IPS-NIHi11 (cell line): ENCODE results near the gene XRCC6.
"Not testable (repeated sequence)": the region's sequence is repeated elsewhere in the genome, so short reads cannot be mapped to it uniquely, and the experiment has no call there.

Experiments used
- DNase-seq: peaks from one replicate; pipeline ENCODE4 v3.0.0; 2012; ENCODE audit warnings: mixed read lengths, low spot score

The XRCC6 gene

DNA sequence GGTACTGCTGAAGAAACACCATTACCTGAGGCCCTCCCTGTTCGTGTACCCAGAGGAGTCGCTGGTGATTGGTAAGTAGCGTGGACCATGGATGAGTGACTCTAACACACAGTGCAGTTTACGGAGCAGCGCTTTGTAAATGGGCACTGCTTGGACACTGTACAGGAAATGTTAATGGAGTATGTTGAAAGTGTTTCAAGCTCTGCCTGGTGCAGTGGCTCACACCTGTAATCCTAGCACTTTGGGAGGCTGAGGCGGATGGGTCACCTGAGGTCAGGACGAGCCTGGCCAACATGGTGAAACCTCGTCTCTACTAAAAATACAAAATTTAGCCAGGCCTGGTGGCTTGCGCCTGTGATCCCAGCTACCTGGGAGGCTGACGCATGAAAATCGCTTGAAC is 29.7 kb downstream of the XRCC6 start:
- DNase-seq, result no peak

DNA sequence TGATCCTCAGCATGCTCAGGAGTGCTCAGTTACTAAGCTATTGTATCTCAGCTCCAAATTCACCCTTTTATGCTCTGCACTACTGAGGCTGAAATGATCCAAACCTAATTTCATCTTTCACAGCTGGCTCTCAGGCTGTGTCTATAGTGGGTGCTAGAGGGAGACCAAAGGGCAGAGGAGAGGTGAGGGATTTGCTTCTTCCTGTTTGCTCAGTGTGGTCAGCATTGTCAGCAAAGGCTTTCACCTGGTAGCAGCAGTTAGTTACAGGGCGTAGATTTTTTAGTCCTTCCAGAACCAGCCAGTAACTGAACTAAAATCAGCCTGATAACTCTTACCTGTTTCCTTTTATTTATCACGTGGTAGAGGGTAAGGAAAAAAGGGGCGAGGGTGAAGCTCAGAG is 33.2 kb downstream of the XRCC6 start:
- no peak for DNase-seq

DNA sequence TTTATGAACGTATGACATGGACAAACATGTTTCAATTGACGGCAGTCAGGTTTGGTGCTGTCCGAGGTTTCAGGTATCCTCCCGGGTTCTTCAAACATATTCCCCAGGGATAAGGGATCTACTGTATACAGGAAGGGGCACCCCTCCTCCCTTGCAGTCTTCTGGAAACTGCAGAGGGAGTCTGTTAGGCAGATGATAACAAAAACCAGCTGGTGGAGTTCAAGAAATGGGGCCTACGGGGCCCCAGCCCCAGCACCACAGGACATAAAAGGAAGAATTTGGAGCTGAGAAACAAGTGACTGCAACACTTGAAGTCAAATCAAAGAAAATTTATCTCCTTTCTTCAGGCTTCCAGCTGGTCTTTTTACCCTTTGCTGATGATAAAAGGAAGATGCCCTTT is 35.5 kb downstream of the XRCC6 start:
- no peak for DNase-seq

DNA sequence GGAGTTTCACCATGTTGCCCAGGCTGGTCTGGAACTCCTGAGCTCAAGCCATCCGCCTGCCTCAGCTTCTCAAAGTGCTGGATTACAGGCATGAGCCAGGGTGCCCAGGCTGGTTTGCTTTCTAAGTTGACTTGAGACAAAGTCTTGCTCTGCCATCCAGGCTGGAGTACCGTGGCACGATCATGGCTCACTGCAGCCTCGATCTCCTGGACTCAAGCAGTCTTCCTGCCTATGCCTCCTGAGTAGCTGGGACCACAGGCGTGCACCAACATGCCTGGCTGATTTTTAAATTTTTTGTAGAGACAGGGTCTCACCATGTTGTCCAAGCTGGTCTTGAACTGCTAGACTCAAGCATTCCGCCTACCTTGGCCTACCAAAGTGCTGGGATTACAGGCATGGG is 36.6 kb downstream of the XRCC6 start:
- no peak for DNase-seq

DNA sequence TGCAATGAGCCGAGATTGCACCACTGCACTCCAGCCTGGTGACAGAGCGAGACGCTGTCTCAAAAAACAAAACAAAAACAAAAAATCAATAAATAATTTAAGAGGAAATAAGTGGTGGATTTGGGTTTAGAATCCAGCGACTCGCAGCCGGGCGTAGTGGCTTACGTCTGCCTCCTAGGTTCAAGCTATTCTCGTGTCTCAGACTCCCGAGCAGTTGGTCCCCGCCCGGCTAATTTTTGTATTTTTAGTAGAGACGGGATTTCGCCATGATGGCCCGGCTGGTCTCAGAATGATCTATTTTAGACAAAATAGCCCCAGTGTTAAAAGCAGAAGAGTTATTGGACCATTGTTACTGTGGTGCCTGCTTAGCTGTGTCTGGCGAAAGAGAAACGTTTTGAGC is 37.8 kb downstream of the XRCC6 start:
- DNase-seq, result no peak

DNA sequence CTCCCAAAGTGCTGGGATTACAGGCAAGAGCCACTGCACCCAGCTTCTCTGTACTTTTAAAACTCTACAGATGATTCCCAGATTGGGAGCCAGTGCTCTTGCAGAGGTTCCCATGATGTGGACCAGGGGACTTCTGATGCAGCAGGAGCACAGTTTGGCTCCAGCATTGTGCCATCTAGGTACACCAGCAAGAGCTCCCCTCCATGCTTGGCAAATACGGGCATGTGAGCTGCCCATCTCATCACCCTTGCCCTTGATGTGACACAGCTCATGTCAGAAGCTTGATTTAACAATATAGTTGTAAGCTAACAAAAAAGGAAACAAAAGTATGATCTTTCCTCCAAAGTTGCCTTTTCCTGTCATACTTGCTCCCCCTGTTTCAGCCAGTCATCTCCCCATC is 38.8 kb downstream of the XRCC6 start:
- DNase-seq, result no peak

DNA sequence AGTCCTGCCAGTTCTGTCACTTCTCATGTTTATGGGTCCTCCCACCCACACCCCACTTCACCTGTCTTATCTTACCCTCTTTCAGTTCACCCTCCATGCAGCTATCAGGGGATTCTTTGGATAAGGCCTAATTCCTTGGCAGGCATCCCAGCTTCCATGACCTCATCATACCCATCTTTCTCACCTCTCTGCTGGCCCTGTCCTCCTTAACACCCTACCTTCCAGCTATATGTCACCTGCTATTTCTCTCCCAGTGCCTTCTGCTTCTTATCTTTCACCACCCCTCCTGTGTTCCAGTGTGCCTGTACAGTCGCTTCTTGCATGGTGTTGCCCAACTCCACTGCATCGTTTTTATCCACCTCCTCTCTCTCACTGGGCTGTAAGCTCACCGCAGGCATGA is 39.3 kb downstream of the XRCC6 start:
- DNase-seq, result no peak

DNA sequence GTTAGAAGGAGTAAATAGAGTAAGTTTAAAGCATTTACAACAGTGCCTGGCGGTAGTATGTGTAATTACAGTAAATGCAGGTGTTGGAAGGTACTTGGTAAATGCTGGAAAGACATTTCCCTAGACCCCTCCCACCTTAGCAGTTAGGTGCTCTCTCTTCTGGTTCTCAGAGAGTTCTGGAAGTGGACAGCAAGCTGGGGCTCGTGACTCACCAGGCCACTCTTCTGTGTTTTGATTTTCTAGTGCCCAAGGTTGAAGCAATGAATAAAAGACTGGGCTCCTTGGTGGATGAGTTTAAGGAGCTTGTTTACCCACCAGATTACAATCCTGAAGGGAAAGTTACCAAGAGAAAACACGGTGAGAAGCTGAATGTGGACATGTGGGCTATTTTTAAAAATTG is 40.0 kb downstream of the XRCC6 start:
- no peak for DNase-seq

DNA sequence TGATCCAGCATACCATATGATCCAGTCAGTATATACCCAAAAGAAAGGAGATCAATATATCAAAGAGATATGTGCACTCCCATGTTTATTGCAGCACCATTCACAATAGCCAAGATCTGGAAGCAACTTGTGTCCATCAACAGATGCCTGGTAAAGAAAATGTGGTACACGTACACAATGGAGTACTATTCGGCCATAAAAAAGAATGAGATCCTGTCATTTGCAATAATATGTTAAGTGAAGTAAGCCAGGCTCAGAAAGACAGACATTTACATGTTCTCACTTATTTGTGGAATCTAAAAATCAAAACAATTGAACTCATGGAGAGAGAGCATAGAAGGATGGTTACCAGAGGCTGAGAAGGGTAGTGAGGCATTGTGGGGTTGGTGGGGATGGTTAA is 40.6 kb downstream of the XRCC6 start:
- DNase-seq, result no peak

DNA sequence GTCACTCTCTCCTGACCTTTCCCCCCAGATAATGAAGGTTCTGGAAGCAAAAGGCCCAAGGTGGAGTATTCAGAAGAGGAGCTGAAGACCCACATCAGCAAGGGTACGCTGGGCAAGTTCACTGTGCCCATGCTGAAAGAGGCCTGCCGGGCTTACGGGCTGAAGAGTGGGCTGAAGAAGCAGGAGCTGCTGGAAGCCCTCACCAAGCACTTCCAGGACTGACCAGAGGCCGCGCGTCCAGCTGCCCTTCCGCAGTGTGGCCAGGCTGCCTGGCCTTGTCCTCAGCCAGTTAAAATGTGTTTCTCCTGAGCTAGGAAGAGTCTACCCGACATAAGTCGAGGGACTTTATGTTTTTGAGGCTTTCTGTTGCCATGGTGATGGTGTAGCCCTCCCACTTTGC is 42.5 kb downstream of the XRCC6 start:
- not testable (repeated sequence) for DNase-seq

DNA sequence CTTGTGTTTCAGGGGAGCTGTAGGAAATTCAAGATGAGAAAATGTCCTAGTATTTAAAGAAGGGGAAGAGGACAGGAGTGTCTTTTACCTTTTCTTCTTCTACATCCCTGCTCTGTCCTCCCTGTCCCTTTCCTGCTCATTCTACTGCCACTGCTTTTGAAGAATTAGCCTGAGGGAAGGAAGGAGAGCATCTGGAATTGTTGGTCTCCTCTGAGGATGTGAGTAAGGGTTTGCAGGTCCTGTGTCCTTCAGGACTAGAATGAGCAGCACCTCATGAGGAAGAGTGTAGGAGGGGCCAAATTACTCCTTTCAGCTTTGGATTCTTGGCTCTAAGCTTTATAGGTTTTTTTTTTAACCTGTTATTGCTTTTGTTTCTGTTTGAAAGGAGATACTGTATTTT is 43.4 kb downstream of the XRCC6 start:
- DNase-seq, result no peak

DNA sequence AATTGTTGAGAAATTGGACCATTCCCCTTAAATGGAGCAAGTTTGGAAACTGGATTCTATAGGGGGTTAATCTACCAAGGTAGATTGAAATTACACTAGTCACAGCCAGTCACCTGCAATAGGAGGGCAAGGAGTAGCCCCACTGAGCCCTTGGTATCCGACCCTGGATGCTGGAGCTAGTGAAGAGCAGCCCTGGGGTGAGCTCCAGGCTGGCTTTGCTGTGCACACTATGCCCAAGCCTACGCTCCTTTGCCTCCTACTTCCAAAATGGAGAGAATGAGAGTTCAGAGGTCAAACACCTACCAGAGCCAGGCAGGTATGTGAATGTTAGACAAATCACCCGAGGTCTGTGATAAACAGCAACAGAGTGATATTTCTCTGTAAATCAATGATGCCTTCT is 43.9 kb downstream of the XRCC6 start:
- no peak for DNase-seq

DNA sequence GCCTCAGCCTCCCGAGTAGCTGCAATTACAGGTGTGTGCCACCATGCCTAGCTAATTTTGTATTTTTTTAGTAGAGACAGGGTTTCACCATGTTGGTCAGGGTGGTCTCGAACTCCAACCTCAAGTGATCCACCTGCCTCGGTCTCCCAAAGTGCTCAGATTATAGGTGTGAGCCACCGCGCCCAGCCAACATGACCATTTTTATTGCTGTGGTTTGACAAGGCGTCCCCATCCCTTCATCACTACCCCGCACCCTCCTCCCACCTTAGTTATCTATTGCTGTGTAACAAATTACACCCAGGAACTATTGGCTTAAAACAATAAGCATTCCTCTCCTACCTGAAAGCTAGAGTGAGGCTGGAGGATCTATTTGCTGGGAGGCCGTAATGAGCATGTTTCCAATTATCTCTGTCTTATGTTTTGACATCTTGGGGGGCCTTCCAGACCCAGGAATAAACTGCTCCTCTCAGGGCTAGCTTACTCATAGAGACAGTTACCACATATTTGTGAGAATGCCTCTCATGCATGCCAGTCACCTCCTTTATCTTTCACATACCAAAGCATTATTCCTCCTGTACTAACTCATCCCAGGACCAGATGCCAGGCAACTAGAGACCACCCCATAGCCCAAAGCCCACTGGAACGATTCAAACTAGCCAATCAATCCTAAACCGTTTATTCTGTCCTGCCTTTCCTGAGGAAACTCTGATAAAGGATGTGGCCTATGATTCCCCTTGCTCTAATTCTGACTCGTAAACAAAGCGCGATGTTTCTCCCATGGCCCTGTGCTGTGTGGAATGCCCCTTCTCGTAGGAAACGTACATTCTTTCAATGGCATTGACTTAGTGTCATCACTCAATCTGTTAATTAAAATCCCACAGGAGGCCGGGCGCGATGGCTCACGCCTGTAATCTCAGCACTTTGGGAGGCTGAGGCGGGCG is 48.1 kb downstream of the XRCC6 start:
- DNase-seq, result no peak

DNA sequence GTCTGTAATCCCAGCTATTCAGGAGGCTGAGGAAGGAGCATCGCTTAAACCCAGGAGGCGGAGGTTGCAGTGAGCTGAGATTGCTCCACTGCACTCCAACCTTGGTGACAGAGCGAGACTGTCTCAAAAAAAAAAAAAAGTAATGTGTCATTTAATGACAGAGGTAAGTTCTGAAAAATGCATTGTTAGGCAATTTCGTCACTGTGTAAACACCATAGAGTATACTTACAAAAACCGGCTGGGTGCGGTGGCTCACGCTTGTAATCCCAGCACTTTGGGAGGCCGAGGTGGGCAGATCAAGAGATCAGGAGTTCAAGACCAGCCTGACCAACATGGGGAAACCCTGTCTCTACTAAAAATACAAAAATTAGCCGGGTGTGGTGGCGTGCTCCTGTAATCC is 51.0 kb downstream of the XRCC6 start:
- DNase-seq, result not testable (repeated sequence)

DNA sequence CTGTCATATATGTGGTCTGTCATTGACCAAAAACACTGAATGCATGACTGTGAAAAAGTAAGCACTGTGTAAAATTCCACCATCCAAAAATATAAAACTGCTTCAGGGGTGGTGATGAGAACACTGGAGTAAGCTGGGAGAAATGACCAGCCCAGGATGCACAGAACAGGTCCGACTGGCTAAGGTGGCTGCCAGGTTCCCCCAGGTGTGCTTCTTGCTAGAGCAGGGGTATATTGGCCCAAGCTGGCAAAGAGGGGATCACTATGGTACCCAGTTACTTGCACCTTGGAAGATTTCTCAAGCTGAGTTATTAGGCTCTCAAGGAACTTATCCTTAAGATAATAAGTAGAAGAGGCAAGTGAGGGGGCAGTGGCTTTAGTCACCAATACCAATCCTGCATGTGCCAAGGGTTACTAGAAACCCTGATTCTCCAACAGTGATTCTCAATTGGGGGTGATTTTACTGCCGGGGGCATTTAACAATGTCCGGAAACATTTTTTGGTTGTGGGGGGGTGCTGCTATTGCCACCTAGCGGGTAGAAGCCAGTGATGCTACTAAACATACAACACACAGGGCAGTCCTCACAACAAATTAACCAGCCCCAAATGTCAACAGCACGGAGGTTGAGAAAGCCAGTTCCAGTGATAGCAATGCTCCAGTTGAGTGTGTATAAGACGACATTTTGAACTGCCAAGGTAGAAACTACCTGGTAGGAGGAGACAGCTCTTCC is 51.9 kb downstream of the XRCC6 start:
- DNase-seq, result peak; percentile 35

DNA sequence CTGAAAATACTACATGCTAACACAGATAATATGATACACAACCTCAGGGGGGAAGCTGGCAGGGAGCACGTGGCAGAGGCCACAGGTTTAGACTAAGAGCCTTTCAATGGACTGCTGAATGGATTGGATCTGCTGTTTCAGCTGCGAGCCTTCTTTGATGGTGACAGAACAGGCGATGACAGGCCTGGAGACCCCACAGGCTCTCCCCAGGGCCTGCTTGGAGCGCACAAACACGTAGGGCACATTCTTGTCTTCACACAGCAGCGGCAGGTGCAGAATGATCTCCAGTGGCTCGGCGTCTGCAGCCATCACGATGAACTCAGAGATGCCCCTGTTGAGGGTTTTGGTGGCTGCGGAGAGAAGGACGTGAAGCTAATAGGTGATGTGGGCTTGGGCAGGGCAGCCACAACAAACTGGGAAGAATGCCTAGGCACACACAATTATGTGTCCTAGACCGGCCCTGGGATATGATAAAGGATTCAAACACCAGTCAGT is 53.8 kb downstream of the XRCC6 start:
- DNase-seq, result no peak

DNA sequence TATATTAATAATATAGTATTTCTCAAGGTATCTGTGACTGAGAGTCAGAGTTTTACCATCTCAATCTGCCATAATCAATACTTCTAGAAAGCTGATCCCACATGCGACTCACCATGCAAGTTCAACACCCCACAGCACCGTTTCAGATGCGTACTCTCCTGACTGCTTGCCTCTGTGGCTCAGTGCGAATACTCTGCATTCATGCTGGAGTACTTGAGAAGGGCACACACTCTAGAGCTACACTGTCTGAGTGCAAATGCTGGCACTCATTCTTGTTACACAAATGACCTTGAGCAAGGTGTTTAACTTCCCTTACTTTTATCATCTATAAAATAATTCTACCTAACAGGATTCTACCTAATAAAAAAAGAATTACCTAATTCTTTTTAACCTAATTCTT is 55.0 kb downstream of the XRCC6 start:
- no peak for DNase-seq

DNA sequence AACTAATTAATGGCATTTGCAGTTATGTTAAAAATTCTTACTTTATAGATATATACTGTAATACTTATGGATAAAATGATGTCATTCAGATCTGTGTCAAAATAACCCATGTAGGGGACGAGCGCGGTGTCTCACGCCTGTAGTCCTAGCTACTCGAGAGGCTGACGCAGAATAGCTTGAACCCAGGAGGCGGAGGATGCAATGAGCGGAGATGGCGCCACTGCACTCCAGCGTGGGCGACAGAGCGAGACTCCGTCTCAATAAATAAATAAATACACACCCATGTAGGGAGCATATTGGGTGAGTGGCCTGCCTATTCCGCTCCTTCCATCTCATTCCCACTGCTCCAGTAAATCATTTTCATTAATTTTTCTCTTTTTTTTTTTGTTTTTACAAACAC is 60.5 kb downstream of the XRCC6 start:
- DNase-seq, result no peak

DNA sequence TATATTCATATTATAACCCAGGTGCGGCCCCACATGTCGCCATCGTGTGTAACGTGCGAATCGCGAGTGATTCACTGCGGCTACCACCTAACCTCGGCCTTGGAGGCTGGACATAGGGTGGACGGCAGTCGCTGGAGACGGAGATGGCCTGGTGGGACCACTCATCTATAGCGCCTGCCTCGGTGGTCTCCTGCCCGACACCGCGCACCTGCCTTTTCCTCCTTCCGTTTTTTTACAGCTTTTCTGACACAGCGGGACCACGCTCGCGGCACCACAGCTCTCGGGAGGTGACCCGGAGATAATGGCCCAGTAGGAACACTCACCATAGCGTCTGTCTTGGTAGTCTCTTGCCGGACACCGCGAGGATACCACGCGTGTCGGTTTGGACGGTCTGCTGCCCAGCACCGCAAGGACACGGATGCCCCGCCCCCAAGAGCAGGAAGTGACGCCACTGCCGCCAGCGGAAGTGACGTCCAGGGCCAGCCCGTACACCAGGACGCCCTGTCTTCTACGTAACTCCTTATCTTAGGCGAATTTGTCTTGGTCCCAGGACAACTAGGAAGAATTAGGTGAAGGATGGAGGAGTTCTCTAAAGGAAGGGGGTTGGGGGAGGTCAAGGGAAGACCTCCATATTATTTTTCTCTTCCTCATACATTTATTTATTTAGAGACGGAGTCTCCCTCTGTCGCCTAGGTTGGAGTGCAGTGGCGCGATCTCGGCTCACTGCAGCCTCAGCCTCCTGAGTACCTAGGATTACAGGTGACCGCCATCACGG is 61.1 kb downstream of the XRCC6 start:
- peak; percentile 89 for DNase-seq

DNA sequence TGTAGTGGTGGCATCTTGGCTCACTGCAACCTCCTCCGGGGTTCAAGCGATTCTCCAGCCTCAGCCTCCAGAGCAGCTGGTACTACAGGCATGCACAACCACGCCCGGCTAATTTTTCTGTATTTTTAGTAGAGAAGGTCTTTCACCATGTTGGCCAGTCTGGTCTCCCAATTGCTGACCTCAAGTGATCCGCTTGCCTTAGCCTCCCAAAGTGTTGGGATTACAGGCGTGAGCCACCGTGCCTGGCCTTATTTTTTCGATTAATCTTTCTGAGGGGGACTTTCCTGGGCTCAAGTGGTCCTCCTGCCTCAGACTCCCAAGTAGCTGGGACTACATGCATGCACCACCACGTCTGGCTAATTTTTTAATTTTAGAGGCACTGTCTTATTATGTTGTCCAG is 62.0 kb downstream of the XRCC6 start:
- DNase-seq, result no peak

DNA sequence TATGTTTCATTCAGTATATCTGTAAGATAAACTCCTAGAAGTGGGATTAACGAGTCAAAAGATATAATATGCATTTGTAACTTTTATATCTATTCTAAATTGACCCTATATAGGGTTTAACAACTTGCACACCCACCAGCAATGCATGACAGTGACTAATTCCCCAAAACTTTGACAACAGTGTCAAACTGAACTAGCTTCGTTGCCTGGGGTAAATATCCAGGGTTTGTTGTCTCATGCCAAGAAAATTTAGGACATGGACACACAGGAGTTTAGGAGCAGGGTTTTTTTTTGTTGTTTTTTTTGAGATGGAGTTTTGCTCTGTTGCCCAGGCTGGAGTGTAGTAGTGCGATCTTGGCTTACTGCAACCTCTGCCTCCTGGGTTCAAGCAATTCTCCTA is 62.5 kb downstream of the XRCC6 start:
- DNase-seq, result no peak

DNA sequence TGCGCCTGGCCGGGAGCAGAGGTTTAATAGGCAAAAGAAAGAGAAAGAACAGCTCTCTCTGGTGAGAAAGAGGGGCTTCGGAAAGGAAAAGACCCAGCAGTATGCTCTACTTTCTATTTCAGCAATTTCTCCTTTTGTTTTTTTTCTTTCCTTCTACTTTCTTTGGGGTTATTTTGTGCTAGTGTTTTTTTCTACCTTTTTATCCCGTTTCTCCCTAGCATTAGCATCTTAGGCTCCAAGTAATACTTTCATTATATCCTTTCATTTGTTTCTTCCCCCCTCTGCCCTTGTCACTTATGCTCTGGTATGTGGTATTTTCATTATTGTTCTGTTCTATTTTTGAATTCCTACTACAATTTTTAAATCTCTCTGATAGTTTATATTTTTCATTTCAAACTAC is 63.1 kb downstream of the XRCC6 start:
- no peak for DNase-seq

DNA sequence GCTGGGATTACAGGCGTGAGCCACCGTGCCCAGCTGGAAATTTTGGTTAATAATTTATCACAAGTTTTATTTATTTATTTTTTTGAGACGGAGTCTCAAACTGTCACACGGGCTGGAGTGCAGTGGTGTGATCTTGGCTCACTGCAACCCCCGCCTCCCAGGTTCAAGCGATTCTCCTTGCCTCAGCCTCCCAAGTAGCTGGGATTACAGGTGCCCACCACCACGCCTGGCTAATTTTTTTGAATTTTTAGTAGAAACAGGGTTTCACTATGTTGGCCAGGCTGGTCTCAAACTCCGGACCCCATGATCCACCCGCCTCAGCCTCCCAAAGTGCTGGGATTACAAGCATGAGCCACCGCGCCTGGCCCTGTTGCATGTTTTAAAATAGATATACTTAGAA is 65.8 kb downstream of the XRCC6 start:
- DNase-seq, result not testable (repeated sequence)
